GM21723 (cell line): Measurements from ENCODE around the gene CFAP141.
A peak's percentile ranks its signal among the peaks of the same experiment; 100 is the strongest.
"Not testable (repeated sequence)": the region's sequence is repeated elsewhere in the genome, so short reads cannot be mapped to it uniquely, and the experiment has no call there.

Experiments
- ATAC-seq: cut with Tn5 transposase; IDR thresholded peaks from one replicate; pipeline ENCODE4 v1.9.1; 2021; ENCODE audit warnings: mild to moderate bottlenecking, moderate library complexity; ENCODE audit not compliant: unreplicated experiment

Gene CFAP141

GRCh38 chr1:154208677-154209388 lies 2.7 kb upstream of the CFAP141 start:
- ATAC-seq: no peak

GRCh38 chr1:154207262-154207661 lies 1.1 kb upstream of the CFAP141 start:
- no peak for ATAC-seq

- ATAC-seq: not testable (repeated sequence)
Observed at GRCh38 chr1:154205778-154206177, 355 bp downstream of the CFAP141 start.

- no peak for ATAC-seq
Observed at GRCh38 chr1:154199563-154199879, 6.6 kb downstream of the CFAP141 start.

- no peak for ATAC-seq
Observed at GRCh38 chr1:154198756-154199562, 7.2 kb downstream of the CFAP141 start.

GRCh38 chr1:154193821-154194220 lies 12.3 kb downstream of the CFAP141 start:
- no peak for ATAC-seq

- ATAC-seq: no peak
Observed at GRCh38 chr1:154192476-154192875, 13.7 kb downstream of the CFAP141 start.

- ATAC-seq: no peak
Observed at GRCh38 chr1:154191990-154192461, 14.1 kb downstream of the CFAP141 start, which contains the start of gene TPM3. Gene TPM3 (minus strand): TSS chr1:154192100. CDS start chr1:154192018, 82 bp downstream.

GRCh38 chr1:154190550-154190949 lies 15.6 kb downstream of the CFAP141 start:
- no peak for ATAC-seq

GRCh38 chr1:154186852-154187501 lies 19.2 kb downstream of the CFAP141 start:
- ATAC-seq: no peak

GRCh38 chr1:154186177-154186576 lies 20.0 kb downstream of the CFAP141 start:
- no peak for ATAC-seq

GRCh38 chr1:154183046-154183915 lies 22.9 kb downstream of the CFAP141 start:
- ATAC-seq: peak; percentile 79

GRCh38 chr1:154182344-154183045 lies 23.6 kb downstream of the CFAP141 start:
- peak; percentile 54 for ATAC-seq

- no peak for ATAC-seq
Observed at GRCh38 chr1:154181944-154182343, 24.2 kb downstream of the CFAP141 start.

- ATAC-seq: no peak
Observed at GRCh38 chr1:154179946-154180687, 26.0 kb downstream of the CFAP141 start.

- no peak for ATAC-seq
Observed at GRCh38 chr1:154178911-154179811, 27.0 kb downstream of the CFAP141 start.

- ATAC-seq: no peak
Observed at GRCh38 chr1:154178013-154178412, 28.1 kb downstream of the CFAP141 start.

- no peak for ATAC-seq
Observed at GRCh38 chr1:154176337-154176736, 29.8 kb downstream of the CFAP141 start.
